ENCODE measurements around the gene HHEX. TPM values are rescaled to one million over a fixed set of nuclear protein-coding genes. Genes with fewer than 3 reads are reported as not detected.

HHEX gene
- total and polyA plus RNA-seq, 2 of the 8 experiments (the other 6 are each of a cell fraction or from before 2014, with no cell fraction given) = 0.56 to 1.5 TPM

GRCh38 chr10:92678206-92678605, 11.5 kb upstream of the HHEX start (continued):
- no peak for TF ChIP-seq CTCF (IDR thresholded peaks at IDR 0.05; ENCODE audit: control extremely low read depth in 1 of 3, insufficient read depth in 1 of 3, low read depth in 1 of 3, low read length in 3 of 3)
- no peak for TF ChIP-seq GTF2F1 (IDR thresholded peaks at IDR 0.05; ENCODE audit: borderline replicate concordance, low read depth, low read length)
- no peak for TF ChIP-seq EZH2 (IDR thresholded peaks at IDR 0.05; ENCODE audit: low read depth, low read length, severe bottlenecking)
- TF ChIP-seq SP2 (IDR thresholded peaks at IDR 0.05; ENCODE audit: low read length) = no peak
- TF ChIP-seq SAP30 (IDR thresholded peaks at IDR 0.05; ENCODE audit: insufficient read depth, insufficient replicate concordance, low read length) = no peak
- no peak for TF ChIP-seq RBBP5 (IDR thresholded peaks at IDR 0.05; ENCODE audit: borderline replicate concordance, low read depth, low read length)
- no peak for TF ChIP-seq TAF1 (IDR thresholded peaks at IDR 0.05; ENCODE audit: low read depth, low read length)
- no peak for TF ChIP-seq ASH2L (IDR thresholded peaks at IDR 0.05; ENCODE audit: low read length)
- TF ChIP-seq JUND (IDR thresholded peaks at IDR 0.05; ENCODE audit: low read length) = no peak
- no peak for TF ChIP-seq RAD21 (IDR thresholded peaks at IDR 0.05 in 1 of 2, conservative IDR thresholded peaks at IDR 0.05 in 1 of 2; ENCODE audit: low read depth in 2 of 2, low read length in 2 of 2)
- TF ChIP-seq JUN (IDR thresholded peaks at IDR 0.05; ENCODE audit: low read depth, low read length) = no peak

Data from H1 (cell line).